22Rv1 (cell line): Measurements from ENCODE around the gene LDLRAD4.

Experiments used
- H3K27ac ChIP-seq: fragments of 450-650 bp; 2 replicates; pipeline ENCODE4 v1.5.1; 2017
- ZFX ChIP-seq: fragments of 450-650 bp; IDR thresholded peaks from 2 replicates; pipeline ENCODE4 v1.6.1; 2017; ENCODE audit warnings: antibody characterized with exemption, borderline replicate concordance
- TF ChIP-seq, protein P1 (sequence below): fragments of 450-650 bp; IDR thresholded peaks from 2 replicates; pipeline ENCODE4 v1.5.1; 2017; ENCODE audit warnings: mild to moderate bottlenecking

The LDLRAD4 gene

DNA sequence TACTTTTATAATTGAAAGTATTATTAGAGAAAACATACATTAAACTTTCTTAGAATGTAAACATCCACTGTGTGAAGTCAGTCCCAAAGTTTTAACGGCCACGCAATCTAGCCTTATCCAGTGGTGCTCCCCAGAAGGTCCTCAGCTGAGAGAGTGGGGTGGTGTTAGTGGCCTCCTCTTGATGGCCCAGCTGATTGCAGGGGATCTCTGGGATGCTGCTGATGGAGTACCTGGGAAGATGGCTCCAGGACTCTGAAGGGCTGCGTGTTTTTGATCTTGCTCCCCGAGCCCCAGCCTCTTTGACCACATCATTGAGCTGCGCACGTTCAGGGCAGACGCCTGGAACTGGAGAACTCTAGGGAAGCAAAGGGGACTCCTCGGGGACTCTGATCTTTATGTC, 326.4 kb downstream of the LDLRAD4 start:
- TF ChIP-seq, protein P1, sequence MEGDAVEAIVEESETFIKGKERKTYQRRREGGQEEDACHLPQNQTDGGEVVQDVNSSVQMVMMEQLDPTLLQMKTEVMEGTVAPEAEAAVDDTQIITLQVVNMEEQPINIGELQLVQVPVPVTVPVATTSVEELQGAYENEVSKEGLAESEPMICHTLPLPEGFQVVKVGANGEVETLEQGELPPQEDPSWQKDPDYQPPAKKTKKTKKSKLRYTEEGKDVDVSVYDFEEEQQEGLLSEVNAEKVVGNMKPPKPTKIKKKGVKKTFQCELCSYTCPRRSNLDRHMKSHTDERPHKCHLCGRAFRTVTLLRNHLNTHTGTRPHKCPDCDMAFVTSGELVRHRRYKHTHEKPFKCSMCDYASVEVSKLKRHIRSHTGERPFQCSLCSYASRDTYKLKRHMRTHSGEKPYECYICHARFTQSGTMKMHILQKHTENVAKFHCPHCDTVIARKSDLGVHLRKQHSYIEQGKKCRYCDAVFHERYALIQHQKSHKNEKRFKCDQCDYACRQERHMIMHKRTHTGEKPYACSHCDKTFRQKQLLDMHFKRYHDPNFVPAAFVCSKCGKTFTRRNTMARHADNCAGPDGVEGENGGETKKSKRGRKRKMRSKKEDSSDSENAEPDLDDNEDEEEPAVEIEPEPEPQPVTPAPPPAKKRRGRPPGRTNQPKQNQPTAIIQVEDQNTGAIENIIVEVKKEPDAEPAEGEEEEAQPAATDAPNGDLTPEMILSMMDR, result no peak
- TF ChIP-seq ZFX, result no peak
- no peak overlapping the region for H3K27ac ChIP-seq

DNA sequence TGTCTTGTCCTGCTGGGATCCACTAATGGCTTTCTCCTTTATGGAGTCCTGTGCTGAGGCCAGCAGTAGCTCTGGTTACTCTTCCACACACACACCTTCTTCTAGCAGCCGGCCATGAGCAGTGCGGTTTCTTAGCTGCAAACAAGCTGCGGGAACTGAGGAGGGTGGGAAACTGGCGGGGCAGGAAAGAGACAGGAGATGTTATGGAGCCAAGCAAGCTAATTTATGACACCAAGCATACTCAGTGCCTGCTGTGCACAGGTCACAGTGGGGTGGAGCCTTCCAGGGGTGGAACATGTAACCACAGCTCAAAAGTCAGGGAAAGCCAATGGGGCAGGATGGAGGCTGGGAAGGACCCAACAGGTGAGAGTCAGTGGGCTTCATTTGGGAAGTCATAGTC, 327.0 kb downstream of the LDLRAD4 start:
- TF ChIP-seq, protein P1, result no peak
- TF ChIP-seq ZFX, result no peak
- H3K27ac ChIP-seq, result no peak overlapping the region

DNA sequence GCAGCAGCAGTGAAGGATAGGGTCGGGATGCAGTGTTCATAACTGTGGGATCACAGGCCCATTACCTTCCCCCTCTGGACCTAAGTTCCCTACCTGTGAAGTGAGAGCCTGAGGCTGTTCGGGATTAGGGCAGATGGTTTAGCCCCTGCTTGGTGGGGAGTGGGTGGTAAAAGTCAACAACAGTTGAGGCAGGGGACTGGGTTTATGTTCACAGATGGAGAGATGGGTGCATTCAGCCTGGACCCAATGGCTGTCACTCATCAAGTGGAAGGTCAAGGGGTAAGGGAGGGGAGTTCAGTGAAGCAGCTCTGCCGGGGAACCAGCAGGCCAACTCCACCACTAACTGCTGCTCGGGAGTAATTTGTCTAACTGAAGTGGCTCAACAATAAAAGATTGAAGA, 327.4 kb downstream of the LDLRAD4 start:
- H3K27ac ChIP-seq, result no peak overlapping the region
- TF ChIP-seq, protein P1, result no peak
- TF ChIP-seq ZFX, result no peak

DNA sequence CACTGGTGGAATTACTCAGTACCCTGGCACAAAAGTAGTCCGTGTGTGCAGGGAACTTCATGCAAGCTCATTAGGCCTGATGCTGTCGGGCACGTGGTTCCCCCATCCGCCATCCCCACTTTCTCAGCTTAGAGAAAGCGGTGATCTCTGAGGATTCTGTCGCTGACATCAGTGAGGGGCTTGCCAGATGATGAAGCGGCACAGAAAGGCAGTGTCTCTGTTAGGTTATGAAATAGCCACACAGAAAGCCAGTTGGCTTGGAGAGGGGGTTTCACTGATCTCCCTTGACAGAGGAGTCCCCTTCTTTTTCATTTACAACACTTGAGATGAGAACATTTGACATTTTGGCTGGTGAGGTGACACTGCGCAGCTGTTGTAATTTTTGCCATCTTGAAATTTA, 328.1 kb downstream of the LDLRAD4 start:
- no peak overlapping the region for H3K27ac ChIP-seq

DNA sequence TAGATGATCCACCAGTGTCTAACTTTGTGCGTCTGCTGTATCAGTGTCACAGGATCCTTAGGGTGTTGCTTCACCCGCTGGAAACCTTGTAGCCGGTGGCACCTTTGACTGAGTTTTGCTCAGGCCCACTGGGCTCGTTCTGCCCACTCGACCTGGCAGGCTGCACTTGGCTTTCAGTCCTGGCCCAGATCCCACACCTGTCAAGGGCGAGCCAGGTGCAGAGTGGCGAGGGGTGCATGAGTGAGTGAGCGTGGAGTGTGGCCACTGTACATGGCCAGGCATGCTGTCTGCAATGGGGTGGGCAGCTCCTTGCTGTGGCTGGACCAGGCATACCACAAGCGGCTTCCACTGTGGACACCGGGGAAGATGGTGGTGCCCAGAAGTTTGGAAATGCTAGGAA, 328.8 kb downstream of the LDLRAD4 start:
- H3K27ac ChIP-seq, result no peak overlapping the region
- TF ChIP-seq, protein P1, result no peak
- TF ChIP-seq ZFX, result no peak

More for the DNA sequence above, 328.1 kb downstream of the LDLRAD4 start:
- TF ChIP-seq, protein P1, result no peak
- TF ChIP-seq ZFX, result no peak

DNA sequence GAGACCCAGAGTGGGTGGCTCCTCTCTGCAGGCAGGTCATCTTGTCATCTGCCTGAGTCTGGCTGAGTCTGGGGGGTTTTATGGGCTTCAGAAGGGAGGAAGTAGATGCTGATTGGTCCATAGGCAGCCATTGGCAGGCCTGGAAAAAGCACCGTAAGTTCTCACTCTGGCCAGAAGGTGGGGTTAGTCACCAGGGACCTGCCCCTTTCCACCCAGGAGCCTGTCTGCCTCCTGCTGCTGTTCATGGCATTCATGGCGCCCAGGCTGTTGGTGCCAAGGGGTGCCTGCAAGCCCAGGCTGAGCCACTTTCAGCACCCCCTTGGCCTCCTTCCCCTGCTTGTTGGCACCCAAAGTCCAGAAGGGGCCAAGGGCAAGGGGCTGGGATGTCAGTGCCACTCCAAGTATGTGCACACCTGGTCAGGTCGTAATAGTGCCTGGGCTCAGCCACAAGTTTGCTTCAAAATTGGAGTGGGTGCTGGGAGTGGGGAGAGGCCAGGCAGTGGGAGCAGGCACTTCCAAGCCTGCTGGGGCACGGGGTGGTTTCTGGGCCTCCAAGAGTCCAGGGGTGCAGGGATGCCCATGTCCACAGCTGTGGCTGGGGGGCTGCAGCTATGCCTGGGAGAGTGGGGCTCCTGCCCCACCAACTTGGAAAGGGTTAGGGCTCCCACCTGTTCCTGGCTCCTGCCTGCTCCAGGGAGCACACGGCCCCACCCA, 329.7 kb downstream of the LDLRAD4 start:
- TF ChIP-seq ZFX, result no peak
- no peak overlapping the region for H3K27ac ChIP-seq

DNA sequence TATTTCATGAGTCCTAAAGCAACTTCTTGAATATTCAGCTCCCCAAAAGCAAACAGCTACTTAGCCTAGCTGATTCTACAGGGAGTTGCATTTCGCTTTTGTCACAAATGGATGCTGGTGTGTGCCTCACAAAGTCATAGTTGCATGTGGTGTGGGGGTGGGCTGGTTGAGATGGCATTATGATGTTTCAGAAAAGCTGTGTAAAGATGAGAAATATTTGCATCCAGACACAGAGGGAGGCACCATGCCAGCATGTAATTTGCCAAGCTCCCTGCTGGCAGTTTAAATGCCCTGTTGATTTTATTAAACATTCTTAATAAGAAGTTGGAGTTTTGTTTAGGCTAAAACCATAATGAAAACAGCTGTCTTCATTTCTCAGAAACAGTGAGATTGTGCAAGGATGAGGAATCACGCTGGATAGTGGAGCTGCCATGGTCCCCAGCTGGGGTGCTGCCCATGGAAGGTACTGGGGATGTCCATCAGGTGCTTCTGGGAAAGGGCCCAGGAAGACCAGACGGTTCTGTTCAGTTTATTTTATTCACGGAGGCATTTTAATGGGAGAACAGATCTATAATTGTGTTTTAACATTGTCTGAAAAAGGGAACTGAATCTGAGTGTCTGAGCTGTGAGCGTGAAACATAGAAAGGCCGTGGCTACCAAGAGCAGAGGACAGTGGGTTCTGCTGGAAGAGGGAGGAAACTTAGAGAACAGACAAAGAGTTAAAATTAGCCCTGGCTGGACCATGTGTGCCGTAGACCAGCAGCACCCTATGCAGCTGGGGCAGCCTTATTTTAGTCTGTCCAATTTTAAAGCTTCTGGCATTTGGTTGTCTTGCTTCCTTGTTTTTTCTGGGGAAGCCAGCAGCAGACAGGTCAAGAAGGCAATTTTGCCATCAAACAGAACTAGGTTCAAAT, 330.7 kb downstream of the LDLRAD4 start:
- no peak overlapping the region for H3K27ac ChIP-seq
- no peak for TF ChIP-seq ZFX
- TF ChIP-seq, protein P1, result no peak
